ENCODE measurements around the gene APEH. TPM values are rescaled to one million over a fixed set of nuclear protein-coding genes. Genes with fewer than 3 reads are reported as not detected.

APEH gene
- total RNA-seq, 4 donors from 2014 or later: 35.3 to 78.7 (median 61.4) TPM

- Histone ChIP-seq H3K4me1 (peaks cover 0 to 12% of the 10 kb centered on the region in 2 donors), H3K9me3 (no peaks in the 10 kb centered on the region), H3K4me3 (no peak overlapping the region), H3K27ac (no peak overlapping the region), H3K36me3 (no peaks in the 10 kb centered on the region), H3K27me3 (no peaks in the 10 kb centered on the region)
- TF ChIP-seq POLR2A (IDR thresholded peaks at IDR 0.05): no peak
- TF ChIP-seq CTCF (IDR thresholded peaks at IDR 0.05): no peak
- DNase-seq: peak in 1 of 2 donors; percentile 18
- intact Hi-C loops (cut with DNase I; ENCODE audit: low total_unique reads): no loop called here
These were observed 51.9 kb downstream of the APEH start for GRCh38 chr3:49725906-49726681.

GRCh38 chr3:49727154-49727923 lies 53.2 kb downstream of the APEH start:
- TF ChIP-seq CTCF (IDR thresholded peaks at IDR 0.05): no peak
- TF ChIP-seq POLR2A (IDR thresholded peaks at IDR 0.05): no peak
- intact Hi-C loops (cut with DNase I; ENCODE audit: low total_unique reads): no loop called here
- DNase-seq: no peak

GRCh38 chr3:49727924-49728361 lies 53.8 kb downstream of the APEH start:
- H3K4me3 ChIP-seq: no peak overlapping the region
- TF ChIP-seq POLR2A (IDR thresholded peaks at IDR 0.05) (no peak), CTCF (IDR thresholded peaks at IDR 0.05) (no peak)
- no peak for DNase-seq
- H3K9me3 ChIP-seq: no peaks in the 10 kb centered on the region
- no peaks in the 10 kb centered on the region for H3K27me3 ChIP-seq
- H3K36me3 ChIP-seq: no peaks in the 10 kb centered on the region
- H3K4me1 ChIP-seq: peaks cover 0 to 5% of the 10 kb centered on the region in 2 donors
- intact Hi-C loops (cut with DNase I; ENCODE audit: low total_unique reads): no loop called here
- no peak overlapping the region for H3K27ac ChIP-seq

More at GRCh38 chr3:49727154-49727923, 53.2 kb downstream of the APEH start:
- no peaks in the 10 kb centered on the region for H3K27me3 ChIP-seq
- H3K4me3 ChIP-seq: no peak overlapping the region
- H3K4me1 ChIP-seq: peaks cover 0 to 11% of the 10 kb centered on the region in 2 donors
- no peak overlapping the region for H3K27ac ChIP-seq
- no peaks in the 10 kb centered on the region for H3K9me3 ChIP-seq
- no peaks in the 10 kb centered on the region for H3K36me3 ChIP-seq

- intact Hi-C loops (cut with DNase I; ENCODE audit: low total_unique reads): no loop called here
- H3K27me3 ChIP-seq: no peaks in the 10 kb centered on the region
- H3K27ac ChIP-seq: no peak overlapping the region
- H3K9me3 ChIP-seq: no peaks in the 10 kb centered on the region
- no peaks in the 10 kb centered on the region for H3K4me1 ChIP-seq
- H3K36me3 ChIP-seq: no peaks in the 10 kb centered on the region
- TF ChIP-seq POLR2A (IDR thresholded peaks at IDR 0.05) (no peak), CTCF (IDR thresholded peaks at IDR 0.05) (no peak)
- no peak for DNase-seq
- H3K4me3 ChIP-seq: no peak overlapping the region
These were observed 55.9 kb downstream of the APEH start for GRCh38 chr3:49729966-49730609.
